ENCODE results near the gene SORBS1. TPM values are rescaled to one million over a fixed set of nuclear protein-coding genes. Genes with fewer than 3 reads are reported as not detected.

Gene SORBS1
- total and polyA plus RNA-seq, 2 experiments from 2014 or later, result 11.0 to 20.6 TPM

GRCh38 chr10:95289003-95289920 lies 271.9 kb downstream of the SORBS1 start:
- Histone ChIP-seq H3K27ac (peak overlapping the region; percentile 43), H3K4me1 (ENCODE audit: low read depth) (peaks cover 30% of the 10 kb centered on the region), H3K9me3 (ENCODE audit: low read depth) (no peaks in the 10 kb centered on the region), H3K36me3 (no peaks in the 10 kb centered on the region), H3K4me3 (peak overlapping the region; percentile 99), H3K27me3 (no peaks in the 10 kb centered on the region)
- TF ChIP-seq, protein P1, sequence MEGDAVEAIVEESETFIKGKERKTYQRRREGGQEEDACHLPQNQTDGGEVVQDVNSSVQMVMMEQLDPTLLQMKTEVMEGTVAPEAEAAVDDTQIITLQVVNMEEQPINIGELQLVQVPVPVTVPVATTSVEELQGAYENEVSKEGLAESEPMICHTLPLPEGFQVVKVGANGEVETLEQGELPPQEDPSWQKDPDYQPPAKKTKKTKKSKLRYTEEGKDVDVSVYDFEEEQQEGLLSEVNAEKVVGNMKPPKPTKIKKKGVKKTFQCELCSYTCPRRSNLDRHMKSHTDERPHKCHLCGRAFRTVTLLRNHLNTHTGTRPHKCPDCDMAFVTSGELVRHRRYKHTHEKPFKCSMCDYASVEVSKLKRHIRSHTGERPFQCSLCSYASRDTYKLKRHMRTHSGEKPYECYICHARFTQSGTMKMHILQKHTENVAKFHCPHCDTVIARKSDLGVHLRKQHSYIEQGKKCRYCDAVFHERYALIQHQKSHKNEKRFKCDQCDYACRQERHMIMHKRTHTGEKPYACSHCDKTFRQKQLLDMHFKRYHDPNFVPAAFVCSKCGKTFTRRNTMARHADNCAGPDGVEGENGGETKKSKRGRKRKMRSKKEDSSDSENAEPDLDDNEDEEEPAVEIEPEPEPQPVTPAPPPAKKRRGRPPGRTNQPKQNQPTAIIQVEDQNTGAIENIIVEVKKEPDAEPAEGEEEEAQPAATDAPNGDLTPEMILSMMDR (IDR thresholded peaks at IDR 0.05; ENCODE audit: low read depth, low read length), result peak; percentile 37
- peak in 1 of 2 donors; percentile 48 for DNase-seq (ENCODE audit: low read depth in 1 of 2, low spot score in 1 of 2)

GRCh38 chr10:95288303-95288702 lies 272.9 kb downstream of the SORBS1 start:
- no peak overlapping the region for H3K27ac ChIP-seq
- no peak for DNase-seq (ENCODE audit: low read depth in 1 of 2, low spot score in 1 of 2)
- H3K36me3 ChIP-seq, result no peaks in the 10 kb centered on the region
- peaks cover 30% of the 10 kb centered on the region for H3K4me1 ChIP-seq (ENCODE audit: low read depth)
- TF ChIP-seq, protein P1 (IDR thresholded peaks at IDR 0.05; ENCODE audit: low read depth, low read length), result no peak
- H3K4me3 ChIP-seq, result peak overlapping the region; percentile 99
- no peaks in the 10 kb centered on the region for H3K9me3 ChIP-seq (ENCODE audit: low read depth)
- no peaks in the 10 kb centered on the region for H3K27me3 ChIP-seq

- Histone ChIP-seq H3K36me3 (no peaks in the 10 kb centered on the region), H3K4me3 (no peak overlapping the region), H3K27ac (no peak overlapping the region)
Measured at GRCh38 chr10:95287281-95287680, 273.9 kb downstream of the SORBS1 start.

DNA sequence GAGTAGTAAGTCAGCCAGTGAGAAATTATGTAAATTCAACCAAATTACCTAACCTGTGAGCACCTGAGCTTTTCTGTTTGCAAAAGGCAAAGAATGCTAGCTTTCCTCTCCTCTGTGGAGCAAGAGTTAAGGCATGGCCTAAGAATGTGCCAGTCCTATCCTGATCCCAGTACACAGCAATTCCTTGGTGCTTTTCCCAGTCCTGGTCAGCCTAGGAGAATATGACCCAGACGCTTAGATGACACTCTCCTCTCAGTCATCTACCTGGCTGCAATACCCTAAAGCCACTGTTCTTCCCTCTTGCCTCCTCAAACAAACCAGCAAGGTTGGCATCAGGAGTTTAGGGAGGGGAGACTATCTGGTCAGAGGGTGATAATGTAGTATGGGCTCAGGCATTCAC lies 274.5 kb downstream of the SORBS1 start:
- Histone ChIP-seq H3K27ac (no peak overlapping the region), H3K36me3 (no peaks in the 10 kb centered on the region)
- TF ChIP-seq, protein P1 (IDR thresholded peaks at IDR 0.05; ENCODE audit: low read depth, low read length), result no peak

More at GRCh38 chr10:95287281-95287680, 273.9 kb downstream of the SORBS1 start:
- TF ChIP-seq, protein P1 (IDR thresholded peaks at IDR 0.05; ENCODE audit: low read depth, low read length), result no peak
- H3K4me1 ChIP-seq (ENCODE audit: low read depth), result peaks cover 30% of the 10 kb centered on the region
- no peaks in the 10 kb centered on the region for H3K27me3 ChIP-seq
- peak in 1 of 2 donors; percentile 53 for DNase-seq (ENCODE audit: low read depth in 1 of 2, low spot score in 1 of 2)
- H3K9me3 ChIP-seq (ENCODE audit: low read depth), result no peaks in the 10 kb centered on the region

DNA sequence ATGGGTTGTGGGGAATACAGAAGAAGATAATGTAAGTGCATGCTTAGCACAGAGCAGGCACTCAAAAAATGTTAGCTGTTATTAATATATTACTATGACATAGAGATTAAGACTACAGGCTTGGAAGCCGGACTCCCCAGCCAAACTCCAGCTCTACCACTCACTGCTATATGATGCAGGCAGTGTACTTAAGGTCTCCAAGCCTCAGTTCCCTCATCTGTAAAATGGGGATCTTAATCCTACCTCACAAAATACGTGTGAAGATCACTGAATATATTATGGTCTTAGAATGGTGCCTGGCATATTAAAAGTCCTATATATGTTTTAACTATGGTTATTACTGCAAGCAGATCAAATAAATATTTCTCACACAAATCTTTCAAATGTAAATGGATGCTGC lies 275.6 kb downstream of the SORBS1 start:
- Histone ChIP-seq H3K4me3 (no peak overlapping the region), H3K36me3 (no peaks in the 10 kb centered on the region), H3K27ac (no peak overlapping the region), H3K9me3 (ENCODE audit: low read depth) (no peaks in the 10 kb centered on the region), H3K4me1 (ENCODE audit: low read depth) (peaks cover 30% of the 10 kb centered on the region), H3K27me3 (no peaks in the 10 kb centered on the region)
- TF ChIP-seq, protein P1 (IDR thresholded peaks at IDR 0.05; ENCODE audit: low read depth, low read length), result no peak
- DNase-seq (ENCODE audit: low read depth in 1 of 2, low spot score in 1 of 2), result no peak

More for the DNA sequence above, 274.5 kb downstream of the SORBS1 start:
- DNase-seq (ENCODE audit: low read depth in 1 of 2, low spot score in 1 of 2), result no peak
- H3K9me3 ChIP-seq (ENCODE audit: low read depth), result no peaks in the 10 kb centered on the region
- H3K4me1 ChIP-seq (ENCODE audit: low read depth), result peaks cover 30% of the 10 kb centered on the region
- H3K27me3 ChIP-seq, result no peaks in the 10 kb centered on the region
- no peak overlapping the region for H3K4me3 ChIP-seq
